ENCODE data around the gene BCL3.

- TF ChIP-seq IRF4 (IDR thresholded peaks at IDR 0.05; ENCODE audit: low read depth, low read length) (no peak), CEBPB (IDR thresholded peaks at IDR 0.05; ENCODE audit: borderline replicate concordance in 1 of 2, low read depth in 2 of 2, low read length in 2 of 2) (no peak), EED (IDR thresholded peaks at IDR 0.05; ENCODE audit: low read depth) (no peak), ZNF207 (IDR thresholded peaks at IDR 0.05; ENCODE audit: borderline replicate concordance) (no peak), CBFB (IDR thresholded peaks at IDR 0.05; ENCODE audit: low read depth) (no peak), SP1 (IDR thresholded peaks at IDR 0.05; ENCODE audit: low read depth, low read length) (no peak), POLR2AphosphoS5 (IDR thresholded peaks at IDR 0.05; ENCODE audit: low read length) (no peak)
Observed at GRCh38 chr19:44717603-44718002, 30.9 kb upstream of the BCL3 start.
